SU-DHL-6 (cell line): ENCODE results near the gene HAVCR1.
"Not testable (repeated sequence)": the region's sequence is repeated elsewhere in the genome, so short reads cannot be mapped to it uniquely, and the experiment has no call there.

Source experiments
- H2AFZ ChIP-seq: fragments of 200-600 bp; sonication (generic); 2 replicates; pipeline ENCODE4 v1.6.1; 2014; ENCODE audit warnings: low read depth, mild to moderate bottlenecking, moderate library complexity, mixed read lengths, antibody characterized with exemption, low read length; ENCODE audit not compliant: severe bottlenecking
- H3F3A ChIP-seq: fragments of 200-600 bp; shearing (Covaris generic); 2 replicates; pipeline ENCODE4 v1.6.0; 2016; ENCODE audit warnings: antibody characterized with exemption, mild to moderate bottlenecking; ENCODE audit not compliant: insufficient read depth
- H3K27ac ChIP-seq: fragments of 200-600 bp; sonication (generic); 2 replicates; pipeline ENCODE4 v1.5.1; 2016; ENCODE audit warnings: low read depth, mild to moderate bottlenecking, low read length, moderate library complexity, mixed read lengths
- H3K27me3 ChIP-seq: fragments of 200-600 bp; sonication (generic), shearing (Covaris generic); 2 replicates; pipeline ENCODE4 v1.6.0; 2014; ENCODE audit warnings: mild to moderate bottlenecking, low read length
- H3K36me3 ChIP-seq: fragments of 200-600 bp; sonication (generic); 2 replicates; pipeline ENCODE4 v1.6.1; 2014; ENCODE audit warnings: mild to moderate bottlenecking, low read length, mixed read lengths
- H3K4me2 ChIP-seq: fragments of 300-600, 200-600 bp; shearing (Covaris generic), sonication (generic); 2 replicates; pipeline ENCODE4 v1.6.0; 2014; ENCODE audit warnings: low read length, low read depth, mild to moderate bottlenecking; ENCODE audit not compliant: poor library complexity, severe bottlenecking
- H3K4me3 ChIP-seq: fragments of 200-600 bp; sonication (generic); 2 replicates; pipeline ENCODE4 v1.5.1; 2014; ENCODE audit warnings: antibody characterized with exemption, low read length, mild to moderate bottlenecking, mixed read lengths; ENCODE audit not compliant: insufficient read depth, poor library complexity, severe bottlenecking
- H3K79me2 ChIP-seq: fragments of 200-600 bp; sonication (generic); 2 replicates; pipeline ENCODE4 v1.6.1; 2014; ENCODE audit warnings: mild to moderate bottlenecking, low read length, moderate library complexity; ENCODE audit not compliant: insufficient read depth
- H3K9ac ChIP-seq: fragments of 200-600 bp; sonication (generic); 2 replicates; pipeline ENCODE4 v1.7.0; 2014; ENCODE audit warnings: mild to moderate bottlenecking, low read length
- H3K9me2 ChIP-seq: fragments of 200-600 bp; sonication (generic); replicated peaks from 2 replicates; pipeline ENCODE4 v1.6.1; 2014; ENCODE audit warnings: low read length; ENCODE audit not compliant: insufficient read depth
- H3K9me3 ChIP-seq: fragments of 200-600 bp; sonication (generic); 2 replicates; pipeline ENCODE4 v1.6.1; 2014; ENCODE audit warnings: low read length, mixed read lengths; ENCODE audit not compliant: insufficient read depth
- H4K20me1 ChIP-seq: fragments of 200-600 bp; sonication (generic); 2 replicates; pipeline ENCODE4 v1.6.1; 2014; ENCODE audit warnings: low read depth, mild to moderate bottlenecking, antibody characterized with exemption, low read length, moderate library complexity, mixed read lengths
- EZH2phosphoT487 ChIP-seq: fragments of 200-600 bp; sonication (generic), shearing (Covaris generic); conservative IDR thresholded peaks from 2 replicates; pipeline ENCODE4 v1.6.1; 2018; ENCODE audit warnings: mild to moderate bottlenecking, antibody characterized with exemption, low read length, moderate library complexity, mixed read lengths
- TF ChIP-seq, protein P1 (sequence below): fragments of 200-600 bp; sonication (generic); IDR thresholded peaks from one replicate; pipeline ENCODE4 v1.5.1; 2017; ENCODE audit warnings: antibody characterized with exemption, mild to moderate bottlenecking, low read length, moderate library complexity; ENCODE audit not compliant: insufficient read depth, poor library complexity, severe bottlenecking

Gene HAVCR1

GRCh38 chr5:157057459-157058370 is 1.2 kb downstream of the HAVCR1 start:
- TF ChIP-seq EZH2phosphoT487: no peak
- TF ChIP-seq, protein P1, sequence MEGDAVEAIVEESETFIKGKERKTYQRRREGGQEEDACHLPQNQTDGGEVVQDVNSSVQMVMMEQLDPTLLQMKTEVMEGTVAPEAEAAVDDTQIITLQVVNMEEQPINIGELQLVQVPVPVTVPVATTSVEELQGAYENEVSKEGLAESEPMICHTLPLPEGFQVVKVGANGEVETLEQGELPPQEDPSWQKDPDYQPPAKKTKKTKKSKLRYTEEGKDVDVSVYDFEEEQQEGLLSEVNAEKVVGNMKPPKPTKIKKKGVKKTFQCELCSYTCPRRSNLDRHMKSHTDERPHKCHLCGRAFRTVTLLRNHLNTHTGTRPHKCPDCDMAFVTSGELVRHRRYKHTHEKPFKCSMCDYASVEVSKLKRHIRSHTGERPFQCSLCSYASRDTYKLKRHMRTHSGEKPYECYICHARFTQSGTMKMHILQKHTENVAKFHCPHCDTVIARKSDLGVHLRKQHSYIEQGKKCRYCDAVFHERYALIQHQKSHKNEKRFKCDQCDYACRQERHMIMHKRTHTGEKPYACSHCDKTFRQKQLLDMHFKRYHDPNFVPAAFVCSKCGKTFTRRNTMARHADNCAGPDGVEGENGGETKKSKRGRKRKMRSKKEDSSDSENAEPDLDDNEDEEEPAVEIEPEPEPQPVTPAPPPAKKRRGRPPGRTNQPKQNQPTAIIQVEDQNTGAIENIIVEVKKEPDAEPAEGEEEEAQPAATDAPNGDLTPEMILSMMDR: no peak
- no peak overlapping the region for H3K9ac ChIP-seq
- no peaks in the 10 kb centered on the region for H4K20me1 ChIP-seq
- no peak overlapping the region for H3K27ac ChIP-seq
- H3K4me3 ChIP-seq: no peak overlapping the region
- no peaks in the 10 kb centered on the region for H3K36me3 ChIP-seq
- H3K27me3 ChIP-seq: no peaks in the 10 kb centered on the region
- H3F3A ChIP-seq: no peaks in the 10 kb centered on the region
- no peaks in the 10 kb centered on the region for H3K9me2 ChIP-seq
- H3K4me2 ChIP-seq: no peak overlapping the region
- H3K79me2 ChIP-seq: no peaks in the 10 kb centered on the region
- H3K9me3 ChIP-seq: no peaks in the 10 kb centered on the region
- no peak overlapping the region for H2AFZ ChIP-seq

DNA sequence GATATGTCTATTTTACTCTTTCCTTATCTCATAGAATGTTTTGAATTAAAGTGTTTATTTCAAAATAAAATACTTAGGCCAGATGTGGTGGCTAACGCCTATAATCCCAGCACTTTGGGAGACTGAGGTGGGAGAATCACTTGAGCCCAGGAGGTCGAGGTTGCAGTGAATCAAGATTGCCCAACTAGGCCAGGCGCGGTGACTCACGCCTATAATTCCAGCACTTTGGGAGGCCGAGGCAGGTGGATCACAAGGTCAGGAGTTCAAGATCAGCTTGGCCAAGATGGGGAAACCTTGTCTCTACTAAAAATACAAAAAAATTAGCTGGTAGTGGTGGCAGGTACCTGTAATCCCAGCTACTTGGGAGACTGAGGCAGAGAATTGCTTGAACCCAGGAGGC is 2.1 kb downstream of the HAVCR1 start:
- H3K27ac ChIP-seq, H3F3A ChIP-seq, H2AFZ ChIP-seq, H3K27me3 ChIP-seq, H3K9me2 ChIP-seq, H3K9me3 ChIP-seq, H4K20me1 ChIP-seq, H3K4me3 ChIP-seq, H3K79me2 ChIP-seq, H3K36me3 ChIP-seq, H3K4me2 ChIP-seq, H3K9ac ChIP-seq: not testable (repeated sequence)

DNA sequence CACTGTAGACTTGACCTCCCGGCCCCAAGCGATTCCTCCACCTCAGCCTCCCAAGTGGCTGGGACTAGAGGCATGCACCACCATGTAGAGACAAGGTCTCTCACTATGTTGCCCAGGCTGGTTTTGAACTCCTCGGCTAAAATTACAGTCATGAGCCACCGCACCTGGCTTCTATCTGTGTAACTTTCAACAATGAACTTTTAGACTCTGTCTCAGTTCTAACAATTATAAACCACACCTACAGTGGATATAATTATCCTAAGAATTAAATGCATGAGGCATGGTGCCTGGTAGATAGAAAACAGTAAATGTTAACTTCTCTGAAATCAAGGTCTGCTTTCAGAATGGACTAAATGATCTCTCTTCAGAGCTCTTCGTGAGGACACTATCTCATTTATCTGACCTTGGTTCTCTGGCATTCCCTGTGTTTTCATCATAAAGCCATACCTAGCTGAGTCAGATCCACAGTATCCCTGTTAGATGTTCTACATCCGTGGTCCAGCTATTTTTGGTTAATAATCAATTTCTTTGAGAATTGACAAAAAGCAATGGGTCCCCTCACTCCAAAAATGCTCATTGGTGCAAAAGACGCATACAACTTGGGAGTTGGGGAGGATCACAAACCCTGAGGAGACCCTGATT is 7.2 kb downstream of the HAVCR1 start:
- Histone ChIP-seq H3K79me2 (no peaks in the 10 kb centered on the region), H3K9ac (no peak overlapping the region), H3K9me2 (no peaks in the 10 kb centered on the region), H4K20me1 (no peaks in the 10 kb centered on the region), H3K4me2 (no peak overlapping the region), H3K9me3 (no peaks in the 10 kb centered on the region), H3K4me3 (no peak overlapping the region), H2AFZ (no peak overlapping the region), H3K27ac (no peak overlapping the region), H3F3A (no peaks in the 10 kb centered on the region), H3K27me3 (no peaks in the 10 kb centered on the region), H3K36me3 (no peaks in the 10 kb centered on the region)
- TF ChIP-seq EZH2phosphoT487: no peak
- TF ChIP-seq, protein P1: no peak

GRCh38 chr5:157050050-157050449 is 8.9 kb downstream of the HAVCR1 start:
- TF ChIP-seq, protein P1: no peak
- TF ChIP-seq EZH2phosphoT487: no peak
- H4K20me1 ChIP-seq: no peaks in the 10 kb centered on the region
- H3K9ac ChIP-seq: no peak overlapping the region
- no peaks in the 10 kb centered on the region for H3F3A ChIP-seq
- no peaks in the 10 kb centered on the region for H3K9me2 ChIP-seq
- no peak overlapping the region for H3K4me3 ChIP-seq
- H3K9me3 ChIP-seq: no peaks in the 10 kb centered on the region
- no peak overlapping the region for H2AFZ ChIP-seq
- no peaks in the 10 kb centered on the region for H3K36me3 ChIP-seq
- no peaks in the 10 kb centered on the region for H3K79me2 ChIP-seq
- no peaks in the 10 kb centered on the region for H3K27me3 ChIP-seq
- H3K27ac ChIP-seq: no peak overlapping the region
- no peak overlapping the region for H3K4me2 ChIP-seq
